GM20000 (cell line): ENCODE measurements around the gene FBXO48.
A peak's percentile ranks its signal among the peaks of the same experiment; 100 is the strongest.

Experiments
- DNase-seq: peaks from one replicate; pipeline ENCODE4 v3.0.0; 2012; ENCODE audit warnings: low spot score
- TF ChIP-seq, protein P1 (sequence below): IDR thresholded peaks from 2 replicates; pipeline ENCODE4 v1.5.1; 2012; ENCODE audit warnings: mild to moderate bottlenecking, control low read depth; ENCODE audit errors: extremely low read depth, missing control alignments

The FBXO48 gene, protein sequence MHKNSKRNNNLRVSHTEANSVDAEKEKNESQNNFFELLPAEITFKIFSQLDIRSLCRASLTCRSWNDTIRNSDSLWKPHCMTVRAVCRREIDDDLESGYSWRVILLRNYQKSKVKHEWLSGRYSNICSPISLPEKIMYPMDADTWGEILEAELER

DNA sequence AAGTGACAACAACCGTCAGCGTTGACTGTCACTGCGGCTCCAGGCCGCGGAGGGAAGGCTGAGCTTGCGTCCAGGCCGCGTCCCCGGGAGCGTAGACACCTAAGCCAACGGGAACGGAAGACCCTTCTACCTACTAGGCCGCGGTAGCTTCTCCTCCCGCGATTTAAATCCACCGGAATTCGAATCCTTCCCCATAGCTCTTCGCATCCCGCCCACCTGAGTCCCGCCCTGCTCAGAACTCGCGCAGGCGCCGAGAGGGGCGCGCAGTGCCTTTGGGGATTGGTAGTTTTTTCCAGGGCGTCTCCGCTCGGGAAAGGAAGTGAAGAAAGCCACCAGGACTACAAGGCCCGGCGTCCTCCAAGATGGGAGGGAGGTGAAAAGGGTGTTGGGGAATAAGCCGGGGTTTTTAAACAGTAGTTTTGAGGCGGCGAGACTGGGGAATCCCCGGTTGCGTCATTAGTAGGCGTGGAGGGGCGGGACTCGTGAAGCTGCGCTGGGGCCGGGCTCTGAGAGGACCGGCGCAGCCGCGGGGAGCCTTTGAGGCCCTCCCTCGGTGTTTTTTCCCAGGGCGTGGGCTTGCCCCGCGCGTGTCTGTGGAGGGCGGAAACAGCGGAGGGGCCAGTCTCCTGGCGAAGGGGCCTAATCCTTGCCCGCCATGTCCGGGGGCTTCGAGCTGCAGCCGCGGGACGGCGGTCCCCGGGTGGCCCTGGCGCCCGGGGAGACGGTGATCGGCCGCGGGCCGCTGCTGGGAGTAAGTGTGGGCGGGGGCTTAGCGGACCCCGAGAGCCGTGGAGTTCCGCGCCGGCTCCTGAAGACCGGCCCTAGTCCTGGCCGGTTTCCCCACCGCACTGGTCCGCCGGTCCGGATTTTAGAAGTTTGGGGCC lies at the start of gene FBXO48, which contains the start of gene APLF:
TSS of gene FBXO48 (minus strand) at position 218 of the 884 bp plus-strand sequence. CDS start 2,149 bp downstream, outside the sequence.
TSS of gene APLF (plus strand) at position 509 of the 884 bp plus-strand sequence. CDS start at position 656, 147 bp downstream.
- TF ChIP-seq, protein P1, sequence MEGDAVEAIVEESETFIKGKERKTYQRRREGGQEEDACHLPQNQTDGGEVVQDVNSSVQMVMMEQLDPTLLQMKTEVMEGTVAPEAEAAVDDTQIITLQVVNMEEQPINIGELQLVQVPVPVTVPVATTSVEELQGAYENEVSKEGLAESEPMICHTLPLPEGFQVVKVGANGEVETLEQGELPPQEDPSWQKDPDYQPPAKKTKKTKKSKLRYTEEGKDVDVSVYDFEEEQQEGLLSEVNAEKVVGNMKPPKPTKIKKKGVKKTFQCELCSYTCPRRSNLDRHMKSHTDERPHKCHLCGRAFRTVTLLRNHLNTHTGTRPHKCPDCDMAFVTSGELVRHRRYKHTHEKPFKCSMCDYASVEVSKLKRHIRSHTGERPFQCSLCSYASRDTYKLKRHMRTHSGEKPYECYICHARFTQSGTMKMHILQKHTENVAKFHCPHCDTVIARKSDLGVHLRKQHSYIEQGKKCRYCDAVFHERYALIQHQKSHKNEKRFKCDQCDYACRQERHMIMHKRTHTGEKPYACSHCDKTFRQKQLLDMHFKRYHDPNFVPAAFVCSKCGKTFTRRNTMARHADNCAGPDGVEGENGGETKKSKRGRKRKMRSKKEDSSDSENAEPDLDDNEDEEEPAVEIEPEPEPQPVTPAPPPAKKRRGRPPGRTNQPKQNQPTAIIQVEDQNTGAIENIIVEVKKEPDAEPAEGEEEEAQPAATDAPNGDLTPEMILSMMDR: no peak
- peak; percentile 95 for DNase-seq

DNA sequence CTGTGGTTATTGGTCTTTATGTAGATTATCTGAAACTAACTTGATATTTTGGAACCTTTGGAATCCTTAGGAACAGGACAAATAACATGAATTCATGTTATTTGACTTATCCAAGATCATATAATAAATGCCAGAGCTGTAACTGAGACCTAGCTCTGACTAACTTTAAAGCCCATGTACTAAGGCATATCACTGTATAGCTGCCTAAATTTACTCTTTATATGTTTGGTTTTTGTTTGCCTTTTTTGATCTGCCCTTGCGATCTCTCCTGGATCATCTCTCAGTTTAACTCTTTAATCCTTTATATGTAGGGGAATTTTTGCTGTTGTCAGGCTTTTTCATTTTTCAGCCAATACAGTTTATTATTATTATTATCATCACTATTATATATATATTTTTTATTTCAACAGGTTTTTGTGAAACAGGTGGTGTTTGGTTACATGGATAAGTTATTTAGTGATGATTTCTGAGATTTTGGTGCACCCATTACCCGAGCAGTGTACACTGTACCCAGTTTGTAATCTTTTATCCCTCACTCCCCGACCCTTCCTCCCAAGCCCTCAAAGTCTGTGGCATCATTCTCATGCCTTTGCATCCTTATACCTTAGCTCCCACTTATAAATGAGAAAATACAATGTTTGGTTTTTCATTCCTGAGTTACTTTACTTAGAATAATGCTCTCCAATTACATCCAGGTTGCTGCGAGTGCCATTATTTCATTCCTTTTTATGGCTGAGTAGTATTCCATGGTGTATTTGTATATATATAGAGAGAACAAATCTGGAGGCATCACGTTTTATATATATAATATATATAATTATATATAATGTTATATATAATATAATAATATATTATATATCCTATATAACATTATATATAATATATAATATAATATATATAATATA lies 49.2 kb upstream of the FBXO48 start:
- no peak for DNase-seq
- TF ChIP-seq, protein P1: no peak

DNA sequence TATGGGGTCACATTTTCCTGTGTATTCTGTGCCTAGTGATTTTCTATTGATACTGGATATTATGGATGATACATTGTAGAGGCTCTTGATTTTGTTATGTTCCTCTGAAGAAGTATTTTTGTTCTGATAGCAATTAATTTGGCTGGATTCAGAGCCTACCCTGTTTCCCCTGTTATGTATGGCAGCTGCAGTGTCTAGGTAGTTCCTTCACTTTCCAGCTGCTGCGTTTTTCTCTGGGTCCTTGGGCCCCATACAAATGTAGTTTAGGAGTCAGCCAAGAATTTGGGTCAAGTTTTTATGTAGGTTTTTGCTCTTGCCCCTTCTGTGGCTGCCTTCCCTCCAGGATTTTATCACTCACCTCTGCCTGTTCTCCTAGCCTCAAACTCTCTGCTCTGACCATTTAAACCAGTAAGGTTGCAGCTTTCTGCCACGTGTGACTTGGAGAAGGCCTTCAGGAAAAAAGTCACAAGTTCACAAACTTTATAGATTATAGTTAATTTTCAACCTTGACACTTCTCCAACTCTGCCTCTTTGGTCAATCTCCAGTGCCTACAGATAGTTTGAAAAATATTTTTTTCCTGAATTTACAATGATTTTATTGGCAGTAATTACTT lies 47.3 kb upstream of the FBXO48 start:
- TF ChIP-seq, protein P1: no peak
- no peak for DNase-seq

DNA sequence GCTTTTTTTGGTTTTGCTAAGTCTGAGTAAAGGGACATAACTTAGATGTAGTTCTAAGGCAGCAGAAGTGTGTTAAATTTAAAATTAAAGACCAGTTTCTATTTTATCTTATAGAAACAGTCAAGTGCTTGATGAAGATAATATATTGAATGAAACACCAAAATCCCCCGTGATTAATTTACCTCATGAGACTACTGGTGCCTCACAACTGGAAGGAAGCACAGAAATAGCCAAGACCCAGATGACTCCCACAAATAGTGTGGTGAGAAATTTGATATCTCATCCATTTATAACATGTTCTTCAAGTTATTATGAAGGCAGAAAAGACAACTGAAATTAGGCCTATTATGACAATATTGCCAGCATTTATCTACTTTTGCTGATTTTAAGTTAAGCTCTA lies 45.9 kb upstream of the FBXO48 start:
- TF ChIP-seq, protein P1: no peak

DNA sequence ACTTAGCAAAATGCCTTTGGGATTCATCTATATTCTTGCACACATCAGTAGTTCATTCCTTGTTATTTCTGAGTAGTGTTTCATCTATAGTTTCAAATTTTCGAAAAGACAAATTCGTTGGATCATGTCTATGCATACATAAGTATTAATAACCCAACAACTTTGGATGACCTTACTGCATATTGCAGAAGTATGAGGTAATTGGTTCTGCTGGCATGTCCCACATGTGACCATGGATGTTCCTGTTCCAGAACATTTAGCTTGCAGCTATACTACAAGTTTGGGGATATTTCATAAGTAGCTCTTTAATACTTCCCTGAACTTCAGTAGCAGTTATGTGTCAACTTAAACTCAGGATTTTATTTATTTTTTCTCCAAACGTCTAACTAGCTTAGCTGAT lies 45.2 kb upstream of the FBXO48 start:
- TF ChIP-seq, protein P1: no peak
- DNase-seq: no peak

More for the DNA sequence above, 45.9 kb upstream of the FBXO48 start:
- no peak for DNase-seq

DNA sequence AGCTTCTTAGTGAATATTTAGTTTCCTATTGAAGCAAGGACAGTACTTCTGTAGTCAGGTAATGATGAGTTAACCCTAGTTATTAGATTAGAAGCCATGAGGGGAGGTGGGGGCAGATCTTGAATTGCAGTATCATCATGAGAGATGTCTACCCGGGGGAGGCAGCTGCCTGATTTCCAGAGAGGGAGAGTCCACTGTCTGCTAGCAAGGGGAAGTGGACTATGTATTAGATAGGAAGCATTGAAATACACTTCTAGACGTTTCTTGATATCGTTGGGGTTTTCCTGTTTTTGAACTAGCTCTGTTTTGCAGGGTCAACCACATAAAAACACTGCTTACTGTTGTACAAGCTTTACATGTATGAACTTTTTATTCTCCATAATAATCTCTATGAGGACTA lies 39.1 kb upstream of the FBXO48 start:
- no peak for DNase-seq
- TF ChIP-seq, protein P1: no peak
